NCI-H226 (cell line): Measurements from ENCODE around the gene SPRR2D.
"Not testable (repeated sequence)": the region's sequence is repeated elsewhere in the genome, so short reads cannot be mapped to it uniquely, and the experiment has no call there.

Experiments used
- DNase-seq: peaks from one replicate; pipeline ENCODE4 v3.0.0-alpha.2; 2015

SPRR2D gene

GRCh38 chr1:153040950-153041631 lies at the start of gene SPRR2D:
TSS of gene SPRR2D (minus strand) at chr1:153041120. CDS start at chr1:153040346, 774 bp downstream.
- DNase-seq: no peak

GRCh38 chr1:153087652-153088051 lies 46.7 kb upstream of the SPRR2D start:
- DNase-seq: peak; percentile 40

- peak; percentile 72 for DNase-seq
Measured at GRCh38 chr1:153081736-153082135, 40.8 kb upstream of the SPRR2D start.

GRCh38 chr1:153072806-153073726 lies 32.1 kb upstream of the SPRR2D start:
- no peak for DNase-seq

- DNase-seq: no peak
Measured at GRCh38 chr1:153071511-153071910, 30.6 kb upstream of the SPRR2D start, which contains the start of gene SPRR2B. TSS of gene SPRR2B (minus strand) at chr1:153071611. CDS start at chr1:153070839, 772 bp downstream.

- DNase-seq: no peak
Measured at GRCh38 chr1:153070243-153070642, 29.3 kb upstream of the SPRR2D start.

- DNase-seq: no peak
Measured at GRCh38 chr1:153058826-153059784, 18.2 kb upstream of the SPRR2D start.

GRCh38 chr1:153058154-153058553 lies 17.2 kb upstream of the SPRR2D start:
- DNase-seq: no peak

GRCh38 chr1:153057375-153057774 lies 16.5 kb upstream of the SPRR2D start, which contains the start of gene SPRR2A:
TSS of gene SPRR2A (minus strand) at chr1:153057512. CDS start at chr1:153056735, 777 bp downstream.
- no peak for DNase-seq

GRCh38 chr1:153056111-153056510 lies 15.2 kb upstream of the SPRR2D start:
- DNase-seq: not testable (repeated sequence)

GRCh38 chr1:153049211-153049610 lies 8.3 kb upstream of the SPRR2D start:
- no peak for DNase-seq

- no peak for DNase-seq
Measured at GRCh38 chr1:153035211-153035610, 5.7 kb downstream of the SPRR2D start.

GRCh38 chr1:153032677-153033308 lies 8.1 kb downstream of the SPRR2D start:
- peak; percentile 84 for DNase-seq

- DNase-seq: no peak
Measured at GRCh38 chr1:153032073-153032472, 8.8 kb downstream of the SPRR2D start.

GRCh38 chr1:153030895-153031294 lies 10.0 kb downstream of the SPRR2D start, which contains the start of gene SPRR1B:
TSS of gene SPRR1B (plus strand) at chr1:153031203. CDS start at chr1:153032346, 1,143 bp downstream.
- no peak for DNase-seq

- no peak for DNase-seq
Measured at GRCh38 chr1:153028766-153029165, 12.2 kb downstream of the SPRR2D start.

GRCh38 chr1:153025797-153026196 lies 15.1 kb downstream of the SPRR2D start:
- DNase-seq: no peak

- DNase-seq: no peak
Measured at GRCh38 chr1:153024413-153024812, 16.5 kb downstream of the SPRR2D start.

- DNase-seq: no peak
Measured at GRCh38 chr1:153023109-153023508, 17.8 kb downstream of the SPRR2D start.

- not testable (repeated sequence) for DNase-seq
Measured at GRCh38 chr1:153022340-153022739, 18.6 kb downstream of the SPRR2D start.

- DNase-seq: not testable (repeated sequence)
Measured at GRCh38 chr1:153021829-153022228, 19.1 kb downstream of the SPRR2D start.

GRCh38 chr1:153011235-153011758 lies 29.6 kb downstream of the SPRR2D start:
- DNase-seq: not testable (repeated sequence)
